C4-2B (cell line): Measurements from ENCODE around the gene LIPF.

ENCODE experiments used
- H3K27ac ChIP-seq: fragments of 450-650 bp; 2 replicates; pipeline ENCODE4 v1.5.1; 2017
- ZFX ChIP-seq: fragments of 450-650 bp; IDR thresholded peaks from 2 replicates; pipeline ENCODE4 v1.6.1; 2017
- TF ChIP-seq, protein P1 (sequence below): fragments of 450-650 bp; conservative IDR thresholded peaks from 2 replicates; pipeline ENCODE4 v1.5.1; 2017; ENCODE audit warnings: mild to moderate bottlenecking

LIPF gene, protein sequence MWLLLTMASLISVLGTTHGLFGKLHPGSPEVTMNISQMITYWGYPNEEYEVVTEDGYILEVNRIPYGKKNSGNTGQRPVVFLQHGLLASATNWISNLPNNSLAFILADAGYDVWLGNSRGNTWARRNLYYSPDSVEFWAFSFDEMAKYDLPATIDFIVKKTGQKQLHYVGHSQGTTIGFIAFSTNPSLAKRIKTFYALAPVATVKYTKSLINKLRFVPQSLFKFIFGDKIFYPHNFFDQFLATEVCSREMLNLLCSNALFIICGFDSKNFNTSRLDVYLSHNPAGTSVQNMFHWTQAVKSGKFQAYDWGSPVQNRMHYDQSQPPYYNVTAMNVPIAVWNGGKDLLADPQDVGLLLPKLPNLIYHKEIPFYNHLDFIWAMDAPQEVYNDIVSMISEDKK

DNA sequence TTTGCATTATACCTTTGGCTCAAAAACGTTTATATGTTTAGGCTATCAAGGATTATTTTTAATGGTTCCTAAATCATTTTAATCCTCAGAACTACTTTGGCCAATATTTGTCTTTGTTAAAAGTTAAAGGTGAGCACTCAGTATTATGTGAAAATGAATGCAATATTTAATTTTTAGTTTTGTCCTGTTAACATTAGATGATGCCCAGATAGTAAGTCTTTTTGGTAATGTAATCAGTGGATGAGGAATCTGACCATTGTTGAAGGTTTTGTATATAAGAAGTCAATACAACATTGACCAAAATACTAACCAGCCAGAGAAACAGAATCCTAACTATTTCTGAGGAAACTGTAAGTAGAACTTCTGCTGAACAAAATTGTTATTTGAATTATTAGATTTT, at the start of gene LIPF:
TSS of gene LIPF (plus strand) at position 301 of the 400 bp plus-strand sequence. CDS start 2,856 bp downstream, outside the sequence.
- H3K27ac ChIP-seq, result no peak within 1 kb of the TSS

DNA sequence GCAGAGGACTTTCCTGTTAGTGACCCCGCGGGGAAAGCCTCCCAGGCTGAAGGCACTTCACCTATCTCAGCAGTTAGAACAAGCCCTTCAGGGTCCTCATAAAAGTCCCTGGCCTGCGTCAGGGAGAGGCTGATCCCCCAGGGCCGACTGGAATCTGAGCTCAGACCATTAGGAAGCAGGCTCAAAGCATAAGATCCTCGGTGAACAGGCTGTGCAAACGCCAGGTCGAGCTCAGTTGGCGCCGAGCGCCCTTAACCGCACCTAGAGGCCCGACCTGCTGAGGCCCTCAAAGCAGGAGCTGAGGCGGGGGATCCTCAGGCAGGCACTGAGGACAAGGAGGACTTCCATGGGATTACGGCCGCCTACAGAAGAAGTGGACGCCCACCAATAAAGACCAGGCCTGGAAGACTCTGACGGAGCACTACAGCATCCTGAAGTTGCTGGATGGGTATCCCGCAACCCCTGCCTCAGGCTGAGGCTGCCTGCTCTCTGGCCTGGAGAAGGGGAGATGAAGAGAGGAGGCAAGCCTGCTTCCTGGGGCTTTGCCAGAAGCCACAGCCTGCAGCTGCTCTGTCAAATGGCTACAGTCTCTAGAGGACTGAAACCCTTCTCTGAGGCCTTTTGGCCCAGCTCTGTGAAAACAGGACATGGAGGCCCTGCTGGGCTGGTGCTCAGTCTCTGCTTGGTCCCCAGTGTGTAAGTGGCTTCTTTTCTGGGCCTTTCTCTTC, 47.8 kb upstream of the LIPF start:
- TF ChIP-seq, protein P1, sequence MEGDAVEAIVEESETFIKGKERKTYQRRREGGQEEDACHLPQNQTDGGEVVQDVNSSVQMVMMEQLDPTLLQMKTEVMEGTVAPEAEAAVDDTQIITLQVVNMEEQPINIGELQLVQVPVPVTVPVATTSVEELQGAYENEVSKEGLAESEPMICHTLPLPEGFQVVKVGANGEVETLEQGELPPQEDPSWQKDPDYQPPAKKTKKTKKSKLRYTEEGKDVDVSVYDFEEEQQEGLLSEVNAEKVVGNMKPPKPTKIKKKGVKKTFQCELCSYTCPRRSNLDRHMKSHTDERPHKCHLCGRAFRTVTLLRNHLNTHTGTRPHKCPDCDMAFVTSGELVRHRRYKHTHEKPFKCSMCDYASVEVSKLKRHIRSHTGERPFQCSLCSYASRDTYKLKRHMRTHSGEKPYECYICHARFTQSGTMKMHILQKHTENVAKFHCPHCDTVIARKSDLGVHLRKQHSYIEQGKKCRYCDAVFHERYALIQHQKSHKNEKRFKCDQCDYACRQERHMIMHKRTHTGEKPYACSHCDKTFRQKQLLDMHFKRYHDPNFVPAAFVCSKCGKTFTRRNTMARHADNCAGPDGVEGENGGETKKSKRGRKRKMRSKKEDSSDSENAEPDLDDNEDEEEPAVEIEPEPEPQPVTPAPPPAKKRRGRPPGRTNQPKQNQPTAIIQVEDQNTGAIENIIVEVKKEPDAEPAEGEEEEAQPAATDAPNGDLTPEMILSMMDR, result no peak
- no peak for TF ChIP-seq ZFX
- H3K27ac ChIP-seq, result no peak overlapping the region

More for the DNA sequence above, at the start of gene LIPF:
- no peak for TF ChIP-seq ZFX
- TF ChIP-seq, protein P1, result no peak

DNA sequence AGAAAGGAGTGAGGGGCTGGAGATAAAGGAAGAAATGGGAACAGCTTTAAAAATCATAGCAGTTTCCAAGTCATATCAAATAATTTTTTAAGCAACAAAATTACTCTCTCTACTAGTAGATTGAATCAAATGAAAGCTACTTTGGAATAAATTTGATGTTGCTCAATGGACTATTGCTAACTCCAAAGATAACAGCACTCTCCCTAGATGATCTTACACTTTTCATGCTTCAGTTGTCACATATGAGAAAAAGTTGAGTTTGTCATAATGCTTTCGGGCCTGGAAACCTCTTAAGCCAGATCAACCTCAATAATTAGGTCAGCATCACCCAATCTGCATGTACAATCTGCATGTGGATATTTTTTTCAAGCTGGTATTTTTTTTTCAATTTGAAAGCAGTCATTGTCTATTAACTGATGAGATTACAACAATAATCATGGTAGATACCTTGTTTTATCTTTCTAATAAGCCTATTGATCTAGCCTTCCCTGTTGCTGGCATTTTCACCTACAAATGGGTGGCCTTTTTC, 46.4 kb upstream of the LIPF start:
- H3K27ac ChIP-seq, result no peak overlapping the region
- no peak for TF ChIP-seq ZFX
- TF ChIP-seq, protein P1, result no peak

DNA sequence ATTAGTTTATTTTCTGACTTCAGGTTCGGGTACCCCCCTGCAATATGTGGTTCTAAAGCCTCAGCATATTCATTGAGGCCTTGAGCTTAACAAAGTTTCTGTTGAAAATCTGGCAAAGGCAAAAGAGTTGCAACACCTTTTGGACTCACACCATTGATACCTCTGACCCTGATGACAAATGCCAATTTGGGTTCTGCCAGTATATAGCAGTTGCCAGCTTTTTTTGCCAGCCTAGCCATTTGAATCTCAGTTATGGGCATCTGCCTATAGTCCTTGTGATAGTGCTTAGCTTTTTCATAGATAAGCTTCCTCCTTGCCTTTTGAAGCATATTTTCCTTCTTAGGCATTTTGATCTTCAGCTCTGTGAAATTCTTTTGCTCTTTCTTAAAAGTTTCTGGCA, 45.7 kb upstream of the LIPF start:
- no peak for TF ChIP-seq ZFX
- TF ChIP-seq, protein P1, result no peak
- H3K27ac ChIP-seq, result no peak overlapping the region

DNA sequence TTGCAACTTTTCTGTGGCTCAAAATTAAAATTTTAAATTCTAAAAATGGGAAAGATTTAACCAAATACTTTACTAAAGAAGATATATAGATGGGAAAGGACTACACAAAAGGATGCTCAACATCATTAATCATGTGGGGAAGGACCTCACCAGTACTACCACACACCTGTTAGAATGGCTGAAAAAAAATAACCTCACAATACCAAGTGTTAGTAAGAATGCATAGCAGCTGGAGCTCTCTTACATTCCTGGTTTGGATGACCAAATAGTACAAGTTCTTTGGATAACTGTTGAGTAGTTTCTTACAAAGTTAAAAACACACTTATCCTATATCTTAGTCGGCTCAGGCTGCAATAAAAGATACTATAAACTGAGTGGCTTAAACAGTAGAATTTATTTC, 43.8 kb upstream of the LIPF start:
- H3K27ac ChIP-seq, result no peak overlapping the region
- TF ChIP-seq, protein P1, result no peak
- TF ChIP-seq ZFX, result no peak

DNA sequence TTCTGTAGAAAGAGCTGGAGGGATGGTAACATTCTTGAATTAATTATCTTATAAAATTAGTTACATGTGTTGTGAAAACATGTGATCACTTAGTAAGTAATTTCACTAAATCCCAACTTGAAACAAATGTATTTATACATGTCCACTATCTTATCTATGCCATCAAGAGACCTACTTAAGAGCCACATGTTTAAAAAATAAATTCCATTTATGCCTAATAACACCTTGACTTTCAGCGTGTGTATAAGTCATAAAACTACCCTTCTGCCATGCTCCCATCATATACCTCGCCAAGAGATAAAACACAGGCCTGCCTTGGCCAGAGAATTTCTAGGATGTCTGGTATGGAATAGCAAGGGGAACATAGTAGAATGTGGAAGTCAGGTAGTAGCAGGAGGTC, 40.4 kb upstream of the LIPF start:
- TF ChIP-seq ZFX, result no peak
- TF ChIP-seq, protein P1, result no peak
- H3K27ac ChIP-seq, result no peak overlapping the region

DNA sequence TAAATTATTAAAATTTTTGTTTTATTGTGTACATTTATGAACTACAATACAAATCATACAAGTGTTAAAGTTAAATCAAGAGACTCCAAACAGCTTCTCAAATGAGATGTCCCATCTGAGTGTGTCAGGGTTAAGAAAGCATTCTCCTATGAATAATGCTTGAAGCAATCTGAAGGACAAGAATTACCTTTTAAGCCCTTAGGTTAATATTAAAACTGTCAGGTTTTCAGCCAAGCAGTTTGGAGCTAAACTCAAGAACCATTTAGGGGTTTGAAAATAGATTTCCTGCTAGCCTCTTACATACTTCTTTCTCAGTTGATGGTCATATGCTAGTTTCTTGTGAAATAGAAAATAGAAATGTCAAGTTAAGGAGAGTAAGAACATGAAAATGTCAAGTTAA, 39.4 kb upstream of the LIPF start:
- TF ChIP-seq, protein P1, result no peak
- no peak for TF ChIP-seq ZFX
- no peak overlapping the region for H3K27ac ChIP-seq
